HEK293T (cell line): ENCODE data around the gene GGA1.

Experiments
- BHLHE40 ChIP-seq: fragments of 450-650 bp; IDR thresholded peaks from 2 replicates; pipeline ENCODE4 v1.6.1; 2016; ENCODE audit warnings: mild to moderate bottlenecking, moderate library complexity, borderline replicate concordance
- FOXM1 ChIP-seq: fragments of 450-650 bp; IDR thresholded peaks from 2 replicates; pipeline ENCODE4 v1.6.1; 2017; ENCODE audit warnings: mild to moderate bottlenecking, borderline replicate concordance
- HDGF ChIP-seq: fragments of 450-650 bp; IDR thresholded peaks from 2 replicates; pipeline ENCODE4 v1.6.1; 2017; ENCODE audit warnings: antibody characterized with exemption, borderline replicate concordance
- L3MBTL2 ChIP-seq: fragments of 450-650 bp; conservative IDR thresholded peaks from 2 replicates; pipeline ENCODE4 v1.6.1; 2016; ENCODE audit warnings: mild to moderate bottlenecking
- SP1 ChIP-seq: fragments of 450-650 bp; IDR thresholded peaks from 2 replicates; pipeline ENCODE4 v1.6.1; 2017

DNA sequence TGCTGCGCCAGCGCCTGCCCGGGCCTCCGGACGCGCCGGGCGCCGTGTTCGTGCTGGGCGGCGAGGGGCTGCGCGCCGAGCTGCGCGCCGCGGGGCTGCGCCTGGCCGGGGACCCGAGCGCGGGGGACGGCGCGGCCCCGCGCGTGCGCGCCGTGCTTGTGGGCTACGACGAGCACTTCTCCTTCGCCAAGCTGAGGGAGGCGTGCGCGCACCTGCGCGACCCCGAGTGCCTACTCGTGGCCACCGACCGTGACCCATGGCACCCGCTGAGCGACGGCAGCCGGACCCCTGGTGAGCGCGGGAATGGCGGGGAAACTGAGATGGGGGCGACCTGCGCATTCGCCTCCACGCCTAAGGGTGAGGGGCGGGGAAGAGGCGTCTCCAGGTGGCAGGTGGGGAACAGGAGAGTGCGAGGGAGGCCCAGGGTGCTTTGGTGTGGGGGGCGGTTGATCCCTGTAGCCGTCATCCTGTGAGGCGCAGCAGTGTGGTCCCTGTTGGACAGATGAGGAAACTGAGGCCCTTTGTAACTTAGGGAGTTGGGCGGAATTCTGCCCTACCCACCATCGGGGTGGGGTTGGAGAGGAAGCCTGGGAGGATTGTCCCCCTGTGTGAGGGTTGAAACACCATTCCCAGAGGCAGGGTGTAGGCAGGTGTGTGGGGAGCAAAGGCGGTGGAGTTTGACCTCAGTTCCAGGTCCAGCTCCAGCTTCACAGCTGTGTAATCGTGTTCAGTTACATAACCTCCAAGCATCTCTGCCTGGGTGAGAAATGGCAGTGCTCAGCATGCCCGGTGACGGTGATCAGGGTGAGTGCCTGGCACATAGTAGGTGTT, 50.6 kb downstream of the GGA1 start:
- TF ChIP-seq FOXM1 (no peak), HDGF (no peak), SP1 (no peak), BHLHE40 (no peak), L3MBTL2 (peak; percentile 55)
